Endothelial cell of hepatic sinusoid (primary cell): ENCODE data around the gene SLC11A2.

ENCODE experiments used
- in situ Hi-C: cut with HindIII; loops from 2 replicates; pipeline ENCODE4 v1.10.0; 2017; ENCODE audit warnings: low sequenced_read_pairs

SLC11A2 gene

GRCh38 chr12:51025836-51026638, at the start of gene SLC11A2:
TSS of gene SLC11A2 (minus strand) at chr12:51026384. CDS start at chr12:51010728, 15,656 bp downstream.
- in situ Hi-C loops: no loop called here

GRCh38 chr12:51075390-51075789, 49.2 kb upstream of the SLC11A2 start:
- in situ Hi-C loops: no loop called here

- in situ Hi-C loops: no loop called here
Observed at GRCh38 chr12:51071663-51072062, 45.5 kb upstream of the SLC11A2 start.

GRCh38 chr12:51070004-51070403, 43.8 kb upstream of the SLC11A2 start:
- in situ Hi-C loops: no loop called here

GRCh38 chr12:51067771-51068170, 41.6 kb upstream of the SLC11A2 start:
- in situ Hi-C loops: no loop called here

DNA sequence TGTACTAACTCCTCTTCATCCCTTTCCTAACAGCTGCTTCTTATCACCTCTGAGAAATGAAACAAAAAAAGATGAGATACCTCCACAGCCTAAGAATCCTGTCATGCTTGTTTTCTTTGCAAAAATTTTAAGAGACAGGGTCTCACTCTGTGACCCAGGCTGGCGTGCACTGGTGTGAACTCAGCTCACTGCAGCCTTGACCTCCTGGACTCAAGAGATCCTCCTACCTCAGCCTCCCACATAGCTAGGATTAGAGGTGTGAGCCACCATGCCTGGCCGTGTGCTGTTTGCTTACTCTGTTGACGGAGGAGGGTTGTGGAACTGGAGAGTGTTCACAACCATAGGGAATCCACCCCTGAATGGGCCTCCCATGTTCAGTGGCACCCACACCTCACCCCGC, 41.0 kb upstream of the SLC11A2 start:
- in situ Hi-C loops: no loop called here

DNA sequence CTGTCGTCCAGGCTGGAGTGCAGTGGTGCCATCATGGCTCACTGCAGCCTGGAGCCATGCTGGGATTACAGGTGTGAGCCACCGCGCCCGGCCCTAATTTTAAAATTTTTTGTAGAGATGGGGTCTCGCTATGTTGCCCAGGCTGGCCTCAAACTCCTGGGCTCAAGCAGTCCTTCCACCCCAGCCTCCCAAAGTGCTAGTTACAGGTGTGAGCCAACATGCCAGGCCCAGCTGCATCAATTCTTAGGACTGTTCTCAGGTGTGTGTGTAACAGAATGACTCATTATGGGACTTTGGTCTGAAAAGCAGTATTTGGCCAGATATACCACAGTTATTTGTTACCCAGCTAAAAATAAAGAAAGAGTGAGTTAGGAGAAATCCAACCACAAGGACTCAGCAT, 39.3 kb upstream of the SLC11A2 start:
- in situ Hi-C loops: no loop called here

- in situ Hi-C loops: loop anchor here (5.0 kb wide), 2 partner anchors 41 to 284 kb away; partner anchors contain the start of gene CELA1
Observed at GRCh38 chr12:51062631-51063397, 36.6 kb upstream of the SLC11A2 start.

- in situ Hi-C loops: no loop called here
Observed at GRCh38 chr12:51059086-51059485, 32.9 kb upstream of the SLC11A2 start.

DNA sequence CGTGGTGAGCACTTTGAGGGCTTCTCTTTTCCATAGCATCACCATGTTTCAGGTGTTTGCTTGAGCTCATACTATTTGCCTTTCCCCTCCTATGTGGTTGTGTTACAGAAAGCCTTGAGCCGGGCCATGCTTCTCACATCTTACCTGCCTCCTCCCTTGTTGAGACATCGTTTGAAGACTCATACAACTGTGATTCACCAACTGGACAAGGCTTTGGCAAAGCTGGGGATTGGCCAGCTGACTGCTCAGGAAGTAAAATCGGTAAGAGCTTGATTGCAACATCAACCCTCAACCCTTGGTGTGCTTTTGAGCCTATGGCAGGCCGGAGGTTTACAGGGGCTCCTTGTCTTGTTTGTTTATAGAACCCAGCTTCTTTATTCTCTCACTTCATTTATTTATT, 30.1 kb upstream of the SLC11A2 start:
- in situ Hi-C loops: no loop called here

DNA sequence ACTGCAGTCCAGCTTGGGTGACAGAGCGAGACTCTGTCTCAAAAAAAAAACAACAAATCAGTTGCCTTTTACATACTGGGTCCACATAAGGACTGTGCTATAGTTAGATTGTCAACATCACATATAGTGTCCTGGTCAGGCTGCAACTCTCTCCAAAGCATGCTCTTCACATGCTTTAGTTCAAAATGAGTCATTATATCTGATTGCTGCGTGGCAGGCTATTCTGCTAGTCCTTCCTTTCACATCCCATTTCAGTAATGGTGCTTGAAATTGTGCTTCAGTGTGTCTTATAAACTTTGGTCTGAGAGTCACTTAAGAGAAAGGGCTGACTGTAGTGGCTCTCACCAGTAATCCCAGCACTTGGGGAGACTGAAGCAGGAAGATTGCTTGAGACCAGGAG, 28.9 kb upstream of the SLC11A2 start:
- in situ Hi-C loops: no loop called here

DNA sequence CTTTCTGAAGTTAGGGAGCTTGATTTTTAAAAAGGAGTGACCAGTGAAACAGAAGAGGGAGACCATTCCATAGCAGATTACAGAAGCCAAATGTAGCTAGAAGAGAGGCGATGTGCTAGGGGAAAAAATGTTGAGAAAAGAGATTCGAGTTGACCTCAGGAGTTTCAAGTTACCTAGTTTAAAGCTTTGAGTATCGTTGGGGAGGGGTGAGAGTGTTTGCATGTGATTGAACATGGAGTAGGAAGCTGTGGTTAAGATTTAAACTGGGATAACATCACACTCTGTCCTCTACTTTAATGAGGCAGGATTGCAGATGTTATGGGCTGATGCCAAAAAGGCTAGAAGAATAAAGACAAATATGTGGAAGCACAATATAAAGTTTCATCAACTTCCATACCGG, 25.6 kb upstream of the SLC11A2 start:
- in situ Hi-C loops: no loop called here

GRCh38 chr12:51049525-51049924, 23.3 kb upstream of the SLC11A2 start:
- in situ Hi-C loops: no loop called here

GRCh38 chr12:51048661-51049251, 22.6 kb upstream of the SLC11A2 start:
- in situ Hi-C loops: no loop called here

DNA sequence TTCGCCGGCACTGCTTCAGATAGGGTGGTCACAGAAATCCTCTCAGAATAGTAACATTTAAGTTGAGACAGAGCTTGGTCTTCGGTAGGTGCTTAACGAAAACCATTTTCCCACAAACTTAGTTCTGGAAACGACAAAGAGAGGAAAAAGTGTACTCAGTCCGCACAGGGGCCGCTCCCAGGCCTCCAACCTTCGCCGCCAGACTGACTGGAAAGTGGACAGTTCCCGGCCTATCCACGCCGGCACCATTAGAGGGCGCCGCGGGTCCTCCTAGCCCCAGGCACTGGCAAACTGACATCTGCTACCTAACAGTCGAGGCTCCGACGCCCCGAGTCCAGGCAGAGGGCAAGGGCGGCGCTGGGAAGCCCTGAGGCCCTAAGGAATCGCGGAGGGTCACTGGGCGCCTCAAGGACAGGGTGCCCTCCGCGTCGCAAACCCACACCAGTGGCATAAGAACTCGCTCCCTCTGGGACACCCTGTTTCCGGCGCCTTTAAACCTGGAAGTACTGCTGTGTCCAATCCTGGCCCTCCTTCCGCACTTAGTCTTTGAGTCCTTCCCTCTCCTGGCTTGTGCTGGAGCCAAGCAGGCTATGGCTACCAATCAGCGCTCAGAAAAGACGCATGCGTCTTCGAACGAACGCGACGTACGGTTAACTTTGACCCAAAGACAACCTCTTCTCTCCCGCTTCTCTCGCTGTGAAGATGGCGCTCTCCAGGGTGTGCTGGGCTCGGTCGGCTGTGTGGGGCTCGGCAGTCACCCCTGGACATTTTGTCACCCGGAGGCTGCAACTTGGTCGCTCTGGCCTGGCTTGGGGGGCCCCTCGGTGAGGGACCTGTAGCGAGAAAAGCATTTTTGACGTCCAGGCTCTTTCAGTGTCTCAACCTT, 21.7 kb upstream of the SLC11A2 start, which contains the start of gene LETMD1:
Gene LETMD1, plus strand, starts transcription at position 673 of the 886 bp plus-strand sequence. Its CDS starts 30 bp downstream, at position 703.
- in situ Hi-C loops: no loop called here

GRCh38 chr12:51036279-51036678, 10.1 kb upstream of the SLC11A2 start:
- in situ Hi-C loops: no loop called here

DNA sequence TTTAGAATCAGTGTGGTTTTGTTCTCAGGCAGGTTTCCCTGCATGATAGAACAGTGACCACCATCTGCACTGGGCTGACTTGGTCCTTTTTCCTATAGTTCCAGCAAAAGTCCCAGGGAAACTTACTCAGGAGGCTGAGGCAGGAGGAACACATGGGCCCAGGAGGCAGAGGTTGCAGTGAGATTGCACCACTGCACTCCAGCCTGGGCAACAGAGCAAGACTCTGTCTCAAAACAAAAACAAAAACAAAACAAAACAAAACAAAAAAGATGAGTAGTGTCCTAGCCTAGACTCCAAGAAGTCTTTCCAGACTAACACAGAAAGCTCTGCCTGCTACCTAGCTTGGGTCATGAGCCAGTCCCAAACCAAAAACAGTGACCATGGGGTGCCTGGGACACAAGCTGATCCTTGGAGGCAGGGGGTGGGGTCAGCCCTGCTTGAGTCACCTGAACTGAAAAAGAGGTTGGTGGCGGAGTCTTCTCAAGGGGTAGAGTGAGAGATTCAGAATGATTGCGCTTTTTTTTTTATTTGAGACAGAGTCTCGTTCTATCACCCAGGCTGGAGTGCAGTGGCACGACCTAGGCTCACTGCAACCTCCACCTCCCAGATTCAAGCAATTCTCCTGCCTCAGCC, 7.4 kb upstream of the SLC11A2 start:
- in situ Hi-C loops: no loop called here

DNA sequence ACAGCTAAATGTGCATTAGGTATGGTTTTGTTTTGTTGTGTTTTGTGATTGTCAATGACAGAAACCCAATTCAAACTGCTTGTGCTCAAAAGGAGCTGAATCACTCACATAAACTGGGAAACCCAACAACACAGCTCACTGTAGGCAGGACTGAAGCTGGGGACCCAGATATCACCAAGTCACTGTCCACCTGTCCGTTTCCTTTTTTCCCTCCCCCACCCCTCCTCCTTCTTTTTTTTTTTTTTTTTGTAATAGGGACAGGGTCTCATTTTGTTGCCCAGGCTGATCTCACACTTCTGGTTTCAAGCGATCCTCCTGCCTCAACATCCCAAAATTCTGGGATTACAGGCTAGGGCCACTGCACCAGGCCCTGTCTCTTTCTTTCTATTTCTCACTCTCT, 6.9 kb upstream of the SLC11A2 start:
- in situ Hi-C loops: no loop called here

- in situ Hi-C loops: no loop called here
Observed at GRCh38 chr12:51028813-51029150, 2.6 kb upstream of the SLC11A2 start.

DNA sequence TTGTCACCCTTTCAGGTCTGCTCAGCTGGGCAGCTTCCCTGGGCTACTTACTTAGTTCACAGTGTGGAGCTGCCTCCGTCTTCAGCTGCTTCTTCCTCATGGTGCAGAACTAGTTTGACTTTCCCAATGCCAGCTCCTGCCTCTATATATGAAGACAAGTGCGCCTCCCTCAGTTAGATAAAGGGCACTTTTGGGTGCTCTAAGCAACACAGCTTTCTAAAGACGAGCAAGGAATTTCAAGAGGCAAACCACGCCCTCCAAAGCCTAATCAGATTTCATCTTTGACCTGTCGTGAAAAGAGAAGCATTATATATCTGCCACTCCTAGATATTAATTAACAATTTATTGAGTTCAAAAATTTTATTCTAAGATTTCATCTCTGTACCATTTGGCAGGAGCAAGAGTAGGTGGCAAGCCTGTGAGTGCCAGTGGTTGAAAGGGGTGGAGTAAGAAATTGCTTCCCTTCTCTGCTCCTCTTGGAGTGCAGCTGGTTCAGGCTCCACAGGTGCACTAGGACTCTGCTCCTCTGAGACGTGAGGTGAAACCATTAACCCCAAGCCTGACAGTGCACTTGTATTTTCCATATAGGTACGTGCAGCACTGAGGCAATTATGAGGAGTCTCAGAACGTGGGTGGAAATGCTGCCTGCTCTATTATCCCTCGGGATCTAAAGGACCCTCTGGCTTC, 2.1 kb upstream of the SLC11A2 start:
- in situ Hi-C loops: no loop called here
